Stimulated activated CD4-positive, alpha-beta T cell treated with anti-CD3 and anti-CD28 coated beads, Interleukin-15, amount 100 ng/mL, for 1 hour (primary cell): ENCODE results near the gene UBAP2.

Experiments
- DNase-seq, 2 donors: peaks; one replicate each; pipeline ENCODE4 v3.0.0-alpha.2; 2020; ENCODE audit warnings: low read depth in 1 of 2, low spot score in 1 of 2

Gene UBAP2

GRCh38 chr9:34048727-34049629 is at the start of gene UBAP2:
Gene UBAP2, minus strand, starts transcription at chr9:34048887. Its CDS starts 31,739 bp downstream, at chr9:34017148.
- peak; percentile 91 to 96 for DNase-seq

- no peak for DNase-seq
Observed at GRCh38 chr9:34098307-34098706, 49.6 kb upstream of the UBAP2 start.

GRCh38 chr9:34097865-34098264 is 49.2 kb upstream of the UBAP2 start:
- no peak for DNase-seq

- no peak for DNase-seq
Observed at GRCh38 chr9:34096751-34097150, 48.1 kb upstream of the UBAP2 start.

GRCh38 chr9:34093578-34093977 is 44.9 kb upstream of the UBAP2 start:
- DNase-seq: no peak

GRCh38 chr9:34089311-34089710 is 40.6 kb upstream of the UBAP2 start:
- DNase-seq: no peak

- DNase-seq: no peak
Observed at GRCh38 chr9:34087370-34087769, 38.7 kb upstream of the UBAP2 start.

GRCh38 chr9:34086864-34087263 is 38.2 kb upstream of the UBAP2 start:
- DNase-seq: no peak

GRCh38 chr9:34085581-34086500 is 37.2 kb upstream of the UBAP2 start:
- no peak for DNase-seq

GRCh38 chr9:34084562-34084961 is 35.9 kb upstream of the UBAP2 start:
- no peak for DNase-seq

- no peak for DNase-seq
Observed at GRCh38 chr9:34079181-34079580, 30.5 kb upstream of the UBAP2 start.

GRCh38 chr9:34072868-34073590 is 24.3 kb upstream of the UBAP2 start:
- no peak for DNase-seq

- no peak for DNase-seq
Observed at GRCh38 chr9:34072410-34072809, 23.7 kb upstream of the UBAP2 start.

- DNase-seq: no peak
Observed at GRCh38 chr9:34070606-34071324, 22.1 kb upstream of the UBAP2 start.

GRCh38 chr9:34069831-34070230 is 21.1 kb upstream of the UBAP2 start:
- no peak for DNase-seq

GRCh38 chr9:34065541-34065940 is 16.9 kb upstream of the UBAP2 start:
- DNase-seq: no peak

- no peak for DNase-seq
Observed at GRCh38 chr9:34059954-34060353, 11.3 kb upstream of the UBAP2 start.

- no peak for DNase-seq
Observed at GRCh38 chr9:34059281-34059680, 10.6 kb upstream of the UBAP2 start.

GRCh38 chr9:34049630-34050384 is 1.1 kb upstream of the UBAP2 start:
- no peak for DNase-seq
